ENCODE results near the gene SPATA3.

SPATA3 gene

DNA sequence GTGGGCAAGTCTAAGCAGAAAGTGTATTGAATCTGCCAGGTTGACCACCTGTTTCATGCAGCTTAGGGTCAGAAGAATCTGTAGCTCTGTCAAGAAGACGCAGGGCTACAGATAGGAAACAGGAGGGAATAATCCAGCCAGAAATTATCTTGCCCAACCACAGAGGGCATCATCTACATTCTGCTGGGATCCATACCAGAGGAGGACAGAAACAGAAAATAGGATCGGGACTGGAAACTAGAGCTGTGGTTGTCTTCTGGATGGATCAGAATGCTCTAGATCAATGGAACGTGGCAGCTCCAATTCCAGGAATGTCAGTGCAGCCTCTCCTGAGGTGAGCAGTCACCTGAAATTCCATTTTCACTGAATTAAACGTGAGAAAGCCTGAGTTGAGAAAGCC is 3.6 kb downstream of the SPATA3 start:
- no peaks in the 10 kb centered on the region for H3K9me3 ChIP-seq (ENCODE audit: insufficient read depth, low read length)
- H3K27me3 ChIP-seq (ENCODE audit: low read depth, low read length): peaks cover 9% of the 10 kb centered on the region; the same call in 1 of the 2 replicates
- H3K27ac ChIP-seq (ENCODE audit: low read length): no peak overlapping the region
- H4K20me1 ChIP-seq (ENCODE audit: insufficient read depth, low read length): no peaks in the 10 kb centered on the region
- no peaks in the 10 kb centered on the region for H3K4me1 ChIP-seq (ENCODE audit: low read length)
- no peaks in the 10 kb centered on the region for H3K36me3 ChIP-seq (replicated peaks; ENCODE audit: low read depth, low read length)
- H3K4me3 ChIP-seq (ENCODE audit: low read length): no peak overlapping the region
- no peak for TF ChIP-seq EZH2phosphoT487 (IDR thresholded peaks at IDR 0.05; ENCODE audit: low read depth)
- TF ChIP-seq, protein P1, sequence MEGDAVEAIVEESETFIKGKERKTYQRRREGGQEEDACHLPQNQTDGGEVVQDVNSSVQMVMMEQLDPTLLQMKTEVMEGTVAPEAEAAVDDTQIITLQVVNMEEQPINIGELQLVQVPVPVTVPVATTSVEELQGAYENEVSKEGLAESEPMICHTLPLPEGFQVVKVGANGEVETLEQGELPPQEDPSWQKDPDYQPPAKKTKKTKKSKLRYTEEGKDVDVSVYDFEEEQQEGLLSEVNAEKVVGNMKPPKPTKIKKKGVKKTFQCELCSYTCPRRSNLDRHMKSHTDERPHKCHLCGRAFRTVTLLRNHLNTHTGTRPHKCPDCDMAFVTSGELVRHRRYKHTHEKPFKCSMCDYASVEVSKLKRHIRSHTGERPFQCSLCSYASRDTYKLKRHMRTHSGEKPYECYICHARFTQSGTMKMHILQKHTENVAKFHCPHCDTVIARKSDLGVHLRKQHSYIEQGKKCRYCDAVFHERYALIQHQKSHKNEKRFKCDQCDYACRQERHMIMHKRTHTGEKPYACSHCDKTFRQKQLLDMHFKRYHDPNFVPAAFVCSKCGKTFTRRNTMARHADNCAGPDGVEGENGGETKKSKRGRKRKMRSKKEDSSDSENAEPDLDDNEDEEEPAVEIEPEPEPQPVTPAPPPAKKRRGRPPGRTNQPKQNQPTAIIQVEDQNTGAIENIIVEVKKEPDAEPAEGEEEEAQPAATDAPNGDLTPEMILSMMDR (IDR thresholded peaks at IDR 0.05; ENCODE audit: low read depth, low read length): no peak
- no peak overlapping the region for H2AFZ ChIP-seq (ENCODE audit: low read depth, low read length)
- H3K79me2 ChIP-seq (ENCODE audit: low read length): no peaks in the 10 kb centered on the region
- H3K4me2 ChIP-seq (ENCODE audit: low read length): no peak overlapping the region
- H3K9ac ChIP-seq (ENCODE audit: low read length): no peak overlapping the region

DNA sequence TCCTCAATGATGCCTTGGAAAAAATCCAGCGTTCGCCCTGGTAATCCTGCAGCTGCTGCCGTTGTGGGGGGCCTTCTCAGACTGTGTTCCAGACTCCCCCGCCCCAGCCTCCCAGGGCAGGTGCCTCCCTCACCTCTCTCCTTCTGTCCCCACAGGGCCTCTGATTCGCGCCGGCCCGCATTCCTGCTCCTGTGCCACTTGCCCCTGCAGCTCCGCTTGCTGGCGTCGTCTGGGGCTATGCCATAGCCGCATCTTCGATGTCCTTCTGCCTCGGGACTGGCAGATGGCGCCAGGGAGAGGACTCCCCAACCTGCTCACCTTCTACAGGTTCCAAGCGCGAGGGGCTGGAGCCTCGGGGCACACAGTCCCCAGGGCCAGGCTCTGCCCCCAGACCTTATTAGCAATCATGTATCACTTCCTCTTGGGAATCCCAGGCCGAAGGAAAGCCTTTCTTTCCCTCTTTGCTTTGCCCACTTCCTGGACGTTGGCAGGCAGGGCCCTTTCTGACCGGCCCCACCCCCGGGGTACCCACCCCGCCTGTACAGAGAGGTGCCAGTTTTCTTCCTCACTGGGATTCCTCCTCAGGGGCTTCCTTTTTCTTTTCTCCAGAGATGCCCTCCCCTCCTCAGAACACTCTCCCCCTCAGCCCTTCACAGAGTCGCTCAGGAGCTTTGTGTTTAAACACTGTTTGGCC is 4.4 kb downstream of the SPATA3 start:
- Histone ChIP-seq H3K9ac (ENCODE audit: low read length) (no peak overlapping the region), H3K4me2 (ENCODE audit: low read length) (no peak overlapping the region), H3K4me1 (ENCODE audit: low read length) (no peaks in the 10 kb centered on the region), H3K36me3 (replicated peaks; ENCODE audit: low read depth, low read length) (no peaks in the 10 kb centered on the region), H3K27me3 (ENCODE audit: low read depth, low read length) (peaks cover 9% of the 10 kb centered on the region; the same call in 1 of the 2 replicates), H3K9me3 (ENCODE audit: insufficient read depth, low read length) (no peaks in the 10 kb centered on the region), H3K79me2 (ENCODE audit: low read length) (no peaks in the 10 kb centered on the region), H3K4me3 (ENCODE audit: low read length) (no peak overlapping the region), H2AFZ (ENCODE audit: low read depth, low read length) (no peak overlapping the region), H4K20me1 (ENCODE audit: insufficient read depth, low read length) (no peaks in the 10 kb centered on the region), H3K27ac (ENCODE audit: low read length) (no peak overlapping the region)
- TF ChIP-seq, protein P1 (IDR thresholded peaks at IDR 0.05; ENCODE audit: low read depth, low read length): no peak
- no peak for TF ChIP-seq EZH2phosphoT487 (IDR thresholded peaks at IDR 0.05; ENCODE audit: low read depth)

DNA sequence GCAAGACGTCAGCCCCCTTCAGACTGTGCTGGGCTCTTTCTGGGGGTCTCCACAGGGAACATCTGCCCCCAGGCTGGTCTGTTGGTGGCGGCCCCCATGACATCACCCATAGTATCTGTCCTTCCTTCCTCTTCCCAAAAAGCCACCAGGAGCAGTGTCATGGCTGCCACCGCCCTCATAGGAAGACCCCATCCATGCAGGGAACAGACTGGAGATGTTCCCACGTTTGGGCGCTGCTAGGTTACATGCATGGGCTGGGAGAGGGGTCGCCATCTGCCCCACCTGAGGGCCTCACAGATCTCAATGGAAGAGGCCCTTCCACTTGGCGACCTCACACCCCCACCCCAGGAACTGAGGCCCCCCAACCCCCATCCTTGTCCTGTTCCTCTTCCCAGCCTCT is 5.1 kb downstream of the SPATA3 start:
- TF ChIP-seq, protein P1 (IDR thresholded peaks at IDR 0.05; ENCODE audit: low read depth, low read length): no peak
- no peak for TF ChIP-seq EZH2phosphoT487 (IDR thresholded peaks at IDR 0.05; ENCODE audit: low read depth)
- H3K36me3 ChIP-seq (replicated peaks; ENCODE audit: low read depth, low read length): no peaks in the 10 kb centered on the region
- no peak overlapping the region for H3K9ac ChIP-seq (ENCODE audit: low read length)
- no peaks in the 10 kb centered on the region for H3K9me3 ChIP-seq (ENCODE audit: insufficient read depth, low read length)
- H3K27me3 ChIP-seq (ENCODE audit: low read depth, low read length): peaks cover 9% of the 10 kb centered on the region; the same call in 1 of the 2 replicates
- no peak overlapping the region for H3K4me2 ChIP-seq (ENCODE audit: low read length)
- H3K4me1 ChIP-seq (ENCODE audit: low read length): no peaks in the 10 kb centered on the region
- no peak overlapping the region for H3K4me3 ChIP-seq (ENCODE audit: low read length)
- no peak overlapping the region for H3K27ac ChIP-seq (ENCODE audit: low read length)
- H4K20me1 ChIP-seq (ENCODE audit: insufficient read depth, low read length): no peaks in the 10 kb centered on the region
- no peaks in the 10 kb centered on the region for H3K79me2 ChIP-seq (ENCODE audit: low read length)
- H2AFZ ChIP-seq (ENCODE audit: low read depth, low read length): no peak overlapping the region

DNA sequence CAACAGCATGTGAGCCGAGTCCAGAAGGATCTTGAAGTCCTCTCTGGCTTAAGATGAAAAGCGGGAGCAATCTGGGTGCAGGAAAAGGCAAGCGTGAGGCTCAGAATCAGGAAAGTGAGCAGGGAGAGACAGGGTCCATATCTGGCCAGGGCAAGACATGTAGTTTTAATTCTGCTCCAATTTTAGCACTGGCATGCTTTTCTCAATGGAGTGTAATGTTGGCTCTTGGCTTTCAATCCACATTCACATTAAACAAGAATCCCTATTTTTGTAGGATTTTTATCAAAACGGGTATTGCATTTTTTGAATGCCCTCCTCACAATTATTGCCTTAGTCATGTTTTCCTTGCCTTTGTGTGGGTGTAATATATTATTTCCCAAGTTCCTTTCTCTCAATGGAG is 6.0 kb downstream of the SPATA3 start:
- H3K9ac ChIP-seq (ENCODE audit: low read length): no peak overlapping the region
- H3K36me3 ChIP-seq (replicated peaks; ENCODE audit: low read depth, low read length): no peaks in the 10 kb centered on the region
- H3K4me3 ChIP-seq (ENCODE audit: low read length): no peak overlapping the region
- H2AFZ ChIP-seq (ENCODE audit: low read depth, low read length): no peak overlapping the region
- H3K9me3 ChIP-seq (ENCODE audit: insufficient read depth, low read length): no peaks in the 10 kb centered on the region
- TF ChIP-seq, protein P1 (IDR thresholded peaks at IDR 0.05; ENCODE audit: low read depth, low read length): no peak
- TF ChIP-seq EZH2phosphoT487 (IDR thresholded peaks at IDR 0.05; ENCODE audit: low read depth): no peak
- H3K4me2 ChIP-seq (ENCODE audit: low read length): no peak overlapping the region
- H3K27ac ChIP-seq (ENCODE audit: low read length): no peak overlapping the region
- no peaks in the 10 kb centered on the region for H3K4me1 ChIP-seq (ENCODE audit: low read length)
- peaks cover 9% of the 10 kb centered on the region; the same call in 1 of the 2 replicates for H3K27me3 ChIP-seq (ENCODE audit: low read depth, low read length)
- H4K20me1 ChIP-seq (ENCODE audit: insufficient read depth, low read length): no peaks in the 10 kb centered on the region
- no peaks in the 10 kb centered on the region for H3K79me2 ChIP-seq (ENCODE audit: low read length)
